ENCODE measurements around the gene CCL15. TPM values are rescaled to one million over a fixed set of nuclear protein-coding genes. Genes with fewer than 3 reads are reported as not detected.
"Not testable (repeated sequence)": the region's sequence is repeated elsewhere in the genome, so short reads cannot be mapped to it uniquely, and the experiment has no call there.

CCL15 gene, protein sequence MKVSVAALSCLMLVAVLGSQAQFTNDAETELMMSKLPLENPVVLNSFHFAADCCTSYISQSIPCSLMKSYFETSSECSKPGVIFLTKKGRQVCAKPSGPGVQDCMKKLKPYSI
- not detected for total RNA-seq

DNA sequence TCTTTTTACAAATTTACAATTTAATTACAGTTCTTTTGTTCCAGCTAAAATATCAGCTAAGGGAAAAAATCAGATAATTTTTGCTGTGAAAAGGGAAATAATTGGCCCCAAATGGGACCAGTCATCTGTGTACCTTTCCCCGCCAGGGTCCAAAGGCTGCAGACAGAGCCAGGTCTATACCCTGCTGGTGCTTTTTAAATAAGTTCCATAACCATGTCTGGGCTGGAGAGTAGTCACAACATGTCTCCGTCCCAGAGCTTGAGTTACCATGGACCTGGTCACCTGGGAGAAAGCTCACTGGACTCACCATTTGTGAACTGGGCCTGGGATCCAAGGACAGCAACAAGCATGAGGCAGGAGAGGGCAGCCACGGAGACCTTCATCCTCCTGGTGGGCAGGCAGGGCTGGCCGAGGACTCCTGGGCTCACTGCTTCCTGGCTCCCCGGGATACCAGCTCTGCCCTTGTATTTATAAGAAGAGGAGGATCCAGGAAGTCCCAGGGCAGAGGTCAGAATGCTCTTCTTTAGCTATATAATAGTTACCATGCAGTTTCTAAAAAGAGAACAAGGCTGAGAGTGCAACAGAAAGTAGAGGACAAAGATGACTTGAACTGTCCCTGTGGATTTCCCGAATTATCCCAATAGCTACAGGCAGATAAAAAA lies at the start of gene CCL15:
TSS of gene CCL15 (minus strand) at position 444 of the 662 bp plus-strand sequence. CDS start at position 383, 61 bp downstream.
- DNase-seq, result no peak

DNA sequence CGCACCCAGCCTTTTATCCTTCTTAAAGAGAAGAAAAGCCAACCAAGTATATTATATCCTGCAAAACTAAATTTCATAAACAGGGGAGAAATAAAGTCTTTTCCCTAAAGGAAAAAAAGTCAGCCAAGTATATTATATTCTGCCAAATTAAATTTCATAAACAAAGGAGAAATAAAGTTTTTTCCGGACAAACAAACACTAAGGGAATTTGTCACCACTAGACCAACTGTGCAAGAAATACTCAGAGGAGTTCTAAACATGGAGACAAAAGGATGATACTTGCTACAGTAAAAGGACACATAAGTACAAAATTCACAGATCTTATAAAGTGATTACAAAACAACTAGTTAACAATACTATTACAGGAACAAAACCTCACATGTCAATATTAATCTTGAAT lies 48.3 kb upstream of the CCL15 start:
- DNase-seq, result no peak

DNA sequence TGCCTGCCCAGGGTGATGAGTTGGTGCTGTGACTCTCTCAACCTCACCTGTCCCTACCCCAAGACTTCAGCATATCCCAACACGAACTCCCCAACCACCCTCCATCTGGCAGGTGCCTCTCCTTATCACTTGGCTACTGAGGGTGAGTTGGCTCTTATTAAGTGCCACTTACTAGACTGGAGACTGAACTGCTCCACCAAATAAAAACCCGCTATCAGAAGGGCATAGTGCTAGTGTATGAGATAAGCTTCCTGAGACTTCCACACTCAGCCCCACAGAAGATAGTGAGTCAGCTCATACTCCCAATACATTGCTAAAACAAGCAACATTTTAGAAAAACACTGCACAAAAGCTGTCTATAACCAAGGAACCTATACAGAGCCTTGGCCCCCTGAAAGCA lies 46.7 kb upstream of the CCL15 start:
- DNase-seq, result no peak

DNA sequence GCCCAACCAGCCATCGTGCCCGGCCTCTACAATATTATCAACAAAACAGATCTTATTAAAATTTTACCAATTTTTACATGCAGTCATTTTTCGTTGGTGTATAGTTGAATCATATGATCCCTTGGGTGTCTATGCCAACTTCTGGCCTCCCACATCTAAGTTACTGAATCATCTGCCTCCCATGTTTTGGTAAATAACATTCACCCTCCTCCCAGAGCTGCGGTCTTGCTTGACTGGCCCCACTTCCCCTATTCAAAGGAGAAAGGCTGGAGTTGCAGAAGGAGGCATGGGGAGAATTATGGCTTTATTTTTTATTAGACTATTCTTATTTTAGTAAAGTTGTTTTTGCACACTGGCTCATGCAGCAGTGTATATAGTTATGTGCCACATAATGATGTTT lies 34.9 kb upstream of the CCL15 start:
- no peak for DNase-seq

DNA sequence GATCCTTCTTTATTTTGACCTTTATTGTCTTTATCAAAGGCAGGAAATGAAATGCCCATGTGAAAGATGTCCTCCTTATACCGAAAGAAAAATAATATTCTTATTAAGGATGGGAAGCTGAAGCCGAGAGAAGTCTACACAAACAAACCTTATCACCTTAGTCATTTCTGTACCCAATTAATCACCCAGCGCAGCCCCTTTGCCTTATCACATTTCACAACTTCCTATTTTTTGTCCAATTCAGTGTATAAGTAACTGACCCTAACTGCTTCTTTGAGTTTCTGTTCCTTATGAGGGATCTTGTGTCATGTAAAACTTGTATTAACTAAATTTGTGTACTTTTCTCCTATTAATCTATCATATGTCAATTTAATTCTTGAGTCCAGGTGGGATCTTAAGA lies 32.8 kb upstream of the CCL15 start:
- no peak for DNase-seq

DNA sequence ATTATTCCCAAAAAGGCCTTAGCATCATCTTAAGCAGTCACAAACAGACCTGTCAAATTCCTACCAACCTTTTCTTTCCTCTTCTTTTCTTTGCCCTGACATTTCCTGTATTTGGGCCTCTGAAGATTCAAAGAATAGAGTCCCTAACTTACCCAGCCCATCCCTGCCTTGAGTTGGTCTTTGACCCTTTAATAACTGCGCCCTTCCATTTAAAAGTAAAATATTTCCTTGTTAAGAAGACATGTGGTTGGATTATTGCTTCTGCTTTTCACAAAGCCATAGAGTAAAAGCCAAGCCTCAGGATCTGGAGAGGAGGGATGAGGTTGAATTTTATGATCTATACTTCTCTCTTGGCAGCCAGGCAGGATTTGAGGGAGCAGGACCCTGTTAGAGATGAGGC lies 29.6 kb upstream of the CCL15 start:
- DNase-seq, result no peak

DNA sequence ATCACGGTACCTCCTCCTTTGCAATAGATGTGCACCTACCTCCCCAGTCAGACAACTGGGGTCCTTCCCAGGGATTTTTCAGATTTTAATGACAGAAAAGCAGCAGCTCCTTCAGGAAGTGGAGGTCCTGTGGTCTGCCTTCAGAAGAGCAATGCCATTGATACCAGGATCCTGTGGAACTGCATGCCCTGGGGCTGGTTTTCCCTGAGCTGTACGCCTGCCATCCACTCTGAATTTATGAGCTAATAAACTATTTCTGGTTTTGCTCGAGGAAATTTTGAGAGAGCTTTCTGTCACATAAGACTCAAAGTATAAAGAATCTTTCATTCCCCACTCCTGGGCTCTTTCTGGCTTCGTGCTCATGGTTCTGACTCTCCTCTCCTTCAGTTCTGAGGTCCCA lies 26.4 kb upstream of the CCL15 start:
- no peak for DNase-seq

DNA sequence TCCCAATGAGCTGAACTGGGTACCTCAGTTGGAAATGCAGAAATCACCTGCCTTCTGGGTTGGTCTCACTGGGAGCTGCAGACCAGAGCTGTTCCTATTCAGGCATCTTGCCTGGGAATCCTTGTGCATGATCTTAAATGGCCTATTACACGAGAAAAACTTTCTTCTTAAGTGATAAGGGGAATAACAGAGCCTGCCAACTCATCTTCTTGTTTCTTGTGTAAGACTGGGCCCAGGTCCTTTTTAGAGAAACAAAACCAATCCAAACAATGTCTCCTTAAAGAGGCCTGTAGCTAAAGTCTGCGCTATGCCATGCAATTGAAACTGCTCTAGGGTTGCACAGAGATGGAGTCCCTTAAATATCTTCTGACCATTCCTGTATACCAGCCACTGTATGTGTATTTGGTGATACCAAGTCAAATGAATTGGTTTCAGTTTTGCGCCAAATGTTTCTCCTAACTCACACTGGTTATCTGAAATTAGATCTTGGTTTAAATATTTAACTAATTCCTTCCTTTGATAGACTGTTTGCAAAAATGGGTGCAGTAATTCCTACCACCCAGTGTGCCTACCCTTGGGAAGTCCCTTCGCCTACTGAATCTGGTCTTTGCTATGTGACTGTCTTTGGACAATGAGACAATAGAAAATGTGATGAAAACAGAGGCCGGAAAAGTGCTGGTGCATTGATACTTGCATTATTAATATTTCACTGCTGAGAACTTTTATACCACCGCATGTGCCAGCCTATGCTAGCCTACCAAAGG lies 22.9 kb upstream of the CCL15 start:
- no peak for DNase-seq

DNA sequence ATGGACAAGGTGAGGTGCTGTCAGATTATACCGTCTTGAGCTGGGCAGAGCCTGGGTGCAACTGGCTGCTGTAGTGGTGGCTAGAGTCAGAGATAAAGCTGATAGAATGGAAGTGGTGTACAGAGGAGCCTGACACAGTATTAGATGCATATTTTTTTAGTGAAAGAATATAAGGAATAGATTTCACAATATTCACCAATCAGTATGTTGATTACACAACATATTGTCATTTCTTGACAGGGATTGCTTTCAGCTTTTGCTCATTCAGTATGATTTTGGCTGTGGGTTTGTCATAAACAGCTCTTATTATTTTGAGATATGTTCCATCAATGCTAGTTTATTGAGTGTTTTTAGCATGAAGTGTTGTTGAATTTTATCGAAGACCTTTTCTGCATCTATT lies 18.1 kb upstream of the CCL15 start:
- DNase-seq, result no peak

DNA sequence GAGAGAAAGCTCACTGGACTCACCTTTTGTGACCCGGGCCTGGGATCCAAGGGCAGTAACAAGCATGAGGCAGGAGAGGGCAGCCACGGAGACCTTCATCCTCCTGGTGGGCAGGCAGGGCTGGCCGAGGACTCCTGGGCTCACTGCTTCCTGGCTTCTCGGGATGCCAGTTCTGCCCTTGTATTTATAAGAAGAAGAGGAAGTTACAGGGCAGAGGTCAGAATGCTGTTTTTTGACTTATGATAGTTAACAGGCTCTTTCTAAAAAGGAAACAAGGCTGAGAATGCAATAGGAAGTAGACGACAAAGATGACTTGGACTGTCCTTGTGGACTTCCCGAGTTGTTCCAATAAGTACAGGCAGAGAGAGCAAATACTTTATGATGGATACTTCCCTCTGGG lies 16.4 kb upstream of the CCL15 start, which contains the start of gene CCL23:
TSS of gene CCL23 (minus strand) at position 174 of the 400 bp plus-strand sequence. CDS start at position 99, 75 bp downstream.
- DNase-seq, result no peak

DNA sequence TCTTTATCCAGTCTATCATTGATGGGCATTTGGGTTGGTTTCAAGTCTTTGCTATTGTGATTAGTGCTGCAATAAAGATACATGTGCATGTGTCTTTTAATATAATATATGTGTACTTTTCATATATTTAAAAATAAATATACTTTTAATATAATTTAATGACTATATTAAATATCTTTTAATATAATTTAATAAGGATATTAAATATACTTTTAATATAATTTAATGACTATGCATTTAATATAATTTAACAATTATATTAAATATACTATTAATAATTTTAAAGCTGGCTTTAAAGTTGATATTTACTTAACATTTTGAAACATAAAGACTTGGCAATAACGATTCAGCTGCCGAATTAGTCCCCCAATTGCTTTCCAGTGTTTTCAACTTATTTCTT lies 15.2 kb upstream of the CCL15 start:
- DNase-seq, result no peak

DNA sequence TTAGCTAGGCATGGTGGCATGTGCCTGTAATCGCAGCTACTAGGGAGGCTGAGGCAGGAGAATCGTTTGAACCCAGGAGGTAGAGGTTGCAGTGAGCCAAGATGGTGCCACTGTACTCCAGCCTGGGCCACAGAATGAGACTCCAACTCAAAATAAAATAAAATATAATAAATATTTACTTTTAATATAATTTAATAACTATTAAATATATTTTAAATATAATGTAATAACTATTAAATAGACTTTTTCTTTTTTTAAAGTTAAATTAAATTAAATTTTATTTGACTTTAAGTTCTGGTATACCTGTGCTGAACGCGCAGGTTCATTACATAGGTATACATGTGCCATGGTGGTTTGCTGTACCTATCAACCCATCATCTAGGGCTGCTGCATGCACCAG lies 14.5 kb upstream of the CCL15 start:
- DNase-seq, result not testable (repeated sequence)

DNA sequence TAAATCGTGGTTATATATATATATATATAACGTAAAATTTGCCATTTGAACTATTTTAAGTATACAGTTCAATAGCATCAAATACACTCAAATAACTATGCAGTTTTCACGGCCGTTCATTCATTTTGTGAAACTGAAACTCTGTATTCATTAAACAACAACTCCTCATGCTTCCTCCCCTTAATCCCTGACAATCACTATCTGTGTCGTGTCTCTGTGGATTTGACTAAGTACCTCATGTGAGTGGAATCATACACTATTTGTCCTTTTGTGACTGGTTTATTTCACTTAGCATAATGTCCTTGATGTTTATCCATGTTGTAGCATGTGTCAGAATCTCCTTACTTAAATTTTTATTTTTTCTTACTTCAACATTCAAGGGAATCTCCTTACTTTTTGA lies 13.6 kb upstream of the CCL15 start:
- no peak for DNase-seq

DNA sequence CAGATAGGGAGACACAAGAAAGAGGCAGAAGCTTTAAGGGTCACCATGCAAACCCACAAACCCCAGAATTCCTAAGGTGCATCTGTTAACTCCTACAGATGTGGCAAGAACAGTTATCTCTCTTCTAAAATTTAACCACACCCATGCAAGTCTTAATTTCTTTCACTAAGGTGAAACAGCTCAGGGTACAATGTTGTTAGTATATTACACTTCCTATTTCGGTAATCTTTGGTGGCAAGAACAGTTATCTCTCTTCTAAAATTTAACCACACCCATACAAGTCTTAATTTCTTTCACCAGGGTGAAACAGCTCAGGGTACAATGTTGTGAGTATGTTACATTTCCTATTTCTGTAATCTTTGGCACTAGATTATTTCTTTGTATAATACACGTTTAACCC lies 9.8 kb upstream of the CCL15 start:
- no peak for DNase-seq

DNA sequence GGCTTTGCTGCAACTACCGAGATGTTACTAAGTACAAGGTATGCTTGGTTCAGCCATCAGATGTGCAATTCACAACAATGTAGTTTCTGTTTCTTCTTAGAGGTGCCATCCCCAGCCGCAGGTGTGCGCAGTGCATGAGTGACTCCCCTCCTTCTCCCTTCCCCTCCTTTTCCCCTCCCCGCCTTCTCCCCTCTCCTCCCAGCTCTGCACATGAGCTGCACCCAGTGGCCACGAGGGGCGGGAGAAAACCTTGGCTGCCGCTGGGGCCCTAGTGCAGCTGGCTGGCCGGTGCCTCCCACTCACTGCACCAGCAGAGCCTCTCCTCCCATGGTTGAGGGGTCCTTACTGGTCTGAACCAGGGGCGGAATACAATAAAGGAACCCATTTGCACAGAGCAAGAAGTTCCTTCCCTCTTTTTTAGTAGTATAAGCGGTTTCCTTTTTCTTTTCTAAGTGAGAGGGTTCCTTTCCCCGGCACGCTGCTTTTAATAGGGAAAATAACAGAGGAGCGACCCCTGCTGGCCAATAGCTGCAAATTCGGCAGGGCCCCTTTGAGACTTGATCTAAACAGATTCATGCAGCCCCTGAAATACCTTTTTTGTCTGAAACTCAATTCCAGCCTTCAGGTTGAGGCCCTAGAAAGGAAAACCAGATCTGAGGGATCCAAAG lies 7.8 kb upstream of the CCL15 start:
- no peak for DNase-seq

DNA sequence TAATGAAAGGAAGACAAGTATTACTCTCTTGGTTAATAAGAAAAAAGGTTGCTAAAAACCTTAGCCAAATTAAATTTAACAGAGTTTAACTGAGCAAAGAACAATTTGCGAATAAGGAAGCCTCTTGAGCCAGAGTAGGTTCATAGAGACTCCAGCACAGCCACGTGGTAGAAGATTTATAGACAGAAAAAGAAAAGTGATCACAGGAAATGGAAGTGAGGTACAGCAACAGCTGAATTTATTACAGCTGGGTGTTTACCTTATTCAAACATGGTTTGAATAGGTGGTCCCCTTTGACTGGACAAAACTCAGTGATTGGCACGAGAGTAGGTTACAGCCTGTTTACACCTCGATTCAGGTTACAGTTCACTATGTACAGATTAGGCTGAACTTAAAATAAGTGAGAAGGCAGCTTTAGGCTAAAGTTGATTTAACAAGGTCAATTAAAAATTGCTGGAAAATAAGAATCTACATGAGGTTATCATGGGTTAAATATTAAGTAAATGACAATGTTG lies 3.3 kb upstream of the CCL15 start:
- DNase-seq, result no peak

DNA sequence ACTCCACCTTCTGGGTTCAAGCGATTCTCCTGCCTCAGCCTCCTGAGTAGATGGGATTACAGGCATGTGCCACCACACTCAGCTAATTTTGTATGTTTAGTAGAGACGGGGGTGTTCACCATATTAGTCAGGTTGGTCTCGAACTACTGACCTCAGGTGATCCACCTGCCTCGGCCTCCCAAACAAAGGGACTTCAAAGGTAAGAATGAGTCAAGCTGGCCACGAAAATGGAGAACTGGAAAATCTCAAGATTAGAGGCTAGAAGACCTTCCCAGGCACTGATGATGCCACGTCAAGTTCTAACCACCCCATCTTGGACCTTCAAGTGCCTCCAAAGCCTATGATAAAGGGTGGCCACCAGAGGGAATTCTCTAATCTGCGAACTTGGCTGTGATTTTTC lies 1.3 kb upstream of the CCL15 start:
- DNase-seq, result no peak

DNA sequence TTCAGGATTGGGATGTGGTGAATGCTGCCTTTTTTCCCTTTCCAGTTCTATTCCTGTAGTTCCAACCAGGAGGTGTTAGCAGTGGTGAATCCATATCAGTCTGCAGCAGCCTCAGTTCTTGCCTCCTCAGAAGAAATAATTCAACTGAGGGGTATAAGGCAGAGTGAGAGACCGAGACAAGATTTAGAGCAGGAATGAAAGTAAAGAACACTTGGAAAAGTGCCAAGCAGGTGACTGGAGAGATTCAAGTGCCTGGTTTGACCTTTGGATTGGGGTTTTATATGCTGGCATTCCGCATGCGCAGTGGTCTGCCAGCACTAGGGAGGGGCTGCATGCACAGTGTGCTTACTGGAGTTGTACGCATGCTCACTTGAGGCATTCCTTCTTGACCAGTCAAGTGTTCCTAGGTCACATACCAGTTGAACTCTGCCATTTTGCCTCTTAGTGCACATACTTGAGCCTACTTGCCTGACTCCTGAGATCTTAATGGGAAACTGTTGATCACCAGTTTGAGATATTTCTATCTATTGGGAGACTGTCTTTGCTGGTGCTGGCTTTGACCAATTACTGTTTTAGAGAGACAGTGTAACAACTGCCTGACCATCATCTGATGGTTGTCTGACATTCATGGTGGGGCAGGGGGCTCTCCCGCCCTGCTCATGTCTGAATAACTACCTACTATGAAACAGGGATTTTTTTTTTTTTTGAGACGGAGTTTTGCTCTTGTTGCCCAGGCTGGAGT lies 680 bp upstream of the CCL15 start:
- no peak for DNase-seq

DNA sequence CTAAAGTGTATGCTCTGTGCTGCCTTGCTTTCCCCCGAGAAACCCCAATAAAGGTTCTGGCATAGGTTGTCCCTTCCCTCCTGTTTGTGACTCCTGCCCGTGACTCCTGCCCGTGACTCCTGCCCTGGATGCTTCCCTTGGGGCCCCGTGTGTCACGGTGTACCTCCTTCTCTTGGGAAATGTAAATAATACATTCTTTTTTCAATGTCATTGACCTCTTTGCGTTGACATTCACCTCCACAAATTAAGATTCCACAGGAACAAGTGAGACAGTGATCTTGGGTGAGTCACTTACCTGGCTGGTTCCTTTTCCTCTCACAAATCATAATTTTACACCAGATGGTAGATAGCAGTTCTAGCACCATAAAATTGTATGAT lies 632 bp downstream of the CCL15 start:
- no peak for DNase-seq

DNA sequence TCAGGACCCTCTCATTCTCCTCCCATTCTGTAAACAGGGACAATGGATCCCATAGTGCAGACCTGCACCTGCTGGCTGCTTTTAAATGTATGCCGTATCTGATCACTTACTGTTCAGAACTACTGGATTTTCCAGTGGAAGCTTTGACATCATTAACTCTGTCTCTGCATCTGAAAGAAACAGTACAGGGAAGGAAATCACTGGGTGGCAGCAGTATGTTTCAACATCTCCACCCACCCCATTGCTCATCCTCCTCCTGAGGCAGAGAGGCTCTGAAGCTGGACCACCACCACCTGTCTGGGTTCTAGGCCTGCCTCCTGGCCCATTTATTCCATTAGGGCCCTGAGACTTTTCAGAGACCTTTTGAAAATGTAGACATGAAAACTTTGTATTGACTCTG lies 2.6 kb downstream of the CCL15 start:
- no peak for DNase-seq

DNA sequence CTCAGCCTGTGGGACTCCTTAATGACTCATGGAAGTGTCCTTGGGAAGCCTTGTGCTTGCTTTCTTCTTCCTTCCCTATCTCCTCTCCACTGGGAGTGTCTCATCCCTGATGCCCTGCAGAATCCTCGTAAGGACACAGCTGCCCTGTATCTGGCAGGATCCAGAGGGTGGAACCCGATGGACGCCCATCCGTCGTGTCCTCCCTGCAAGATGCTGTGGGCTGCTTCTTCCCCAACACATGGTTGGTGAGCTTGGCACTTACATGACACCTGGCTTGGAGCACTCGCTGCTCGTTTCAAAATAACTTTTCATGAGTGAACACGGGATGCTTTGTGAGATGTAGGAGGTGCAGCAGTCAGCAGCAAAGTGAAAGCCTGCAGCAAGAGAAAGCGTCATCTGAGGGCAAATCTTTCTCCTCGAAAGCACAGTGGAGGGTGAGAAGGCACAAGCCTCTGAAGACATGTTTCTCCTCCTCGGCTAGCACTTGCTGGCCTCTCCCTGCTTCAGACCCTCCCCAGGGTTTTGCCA lies 3.3 kb downstream of the CCL15 start:
- DNase-seq, result no peak

DNA sequence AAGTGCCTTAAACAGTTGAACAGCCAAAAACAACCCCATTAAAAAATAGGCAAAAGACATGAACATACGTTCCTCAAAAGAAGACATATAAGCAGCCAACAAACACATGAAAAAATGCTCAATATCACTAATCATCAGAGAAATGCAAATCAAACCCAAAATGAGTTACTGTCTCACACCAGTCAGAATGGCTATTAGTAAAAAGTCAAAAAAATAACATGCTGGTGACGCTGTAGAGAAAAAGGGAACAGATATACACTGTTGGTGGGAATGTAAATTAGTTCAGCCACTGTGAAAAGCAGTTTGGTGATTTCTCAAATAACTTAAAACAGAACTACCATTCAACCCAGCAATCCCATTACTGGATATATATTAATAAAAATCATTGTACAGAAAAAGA lies 6.0 kb downstream of the CCL15 start:
- DNase-seq, result not testable (repeated sequence)

All from tongue (tissue), 2 donors.